ENCODE results near the gene GFOD1.
A peak's percentile ranks its signal among the peaks of the same experiment; 100 is the strongest.

The GFOD1 gene

DNA sequence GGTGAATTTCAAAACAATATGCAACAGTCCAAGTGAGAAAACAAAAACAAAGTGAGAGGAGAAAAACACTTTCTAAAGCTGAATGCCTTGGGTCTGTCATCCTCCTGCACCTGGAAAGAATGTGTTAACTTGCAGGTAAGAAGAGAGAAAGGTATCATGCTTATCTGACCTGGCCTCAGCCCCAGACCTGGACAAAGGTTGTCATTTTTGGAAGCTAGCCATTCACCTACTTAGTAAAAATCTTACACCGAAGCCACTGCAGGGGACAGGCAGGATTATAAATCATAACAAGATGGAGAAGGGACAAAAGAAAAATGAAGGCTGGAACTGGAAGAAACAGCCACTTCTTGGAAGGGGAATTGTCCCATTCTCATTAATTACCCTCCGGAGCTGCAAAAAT is 69.4 kb downstream of the GFOD1 start:
- TF ChIP-seq, protein P1, sequence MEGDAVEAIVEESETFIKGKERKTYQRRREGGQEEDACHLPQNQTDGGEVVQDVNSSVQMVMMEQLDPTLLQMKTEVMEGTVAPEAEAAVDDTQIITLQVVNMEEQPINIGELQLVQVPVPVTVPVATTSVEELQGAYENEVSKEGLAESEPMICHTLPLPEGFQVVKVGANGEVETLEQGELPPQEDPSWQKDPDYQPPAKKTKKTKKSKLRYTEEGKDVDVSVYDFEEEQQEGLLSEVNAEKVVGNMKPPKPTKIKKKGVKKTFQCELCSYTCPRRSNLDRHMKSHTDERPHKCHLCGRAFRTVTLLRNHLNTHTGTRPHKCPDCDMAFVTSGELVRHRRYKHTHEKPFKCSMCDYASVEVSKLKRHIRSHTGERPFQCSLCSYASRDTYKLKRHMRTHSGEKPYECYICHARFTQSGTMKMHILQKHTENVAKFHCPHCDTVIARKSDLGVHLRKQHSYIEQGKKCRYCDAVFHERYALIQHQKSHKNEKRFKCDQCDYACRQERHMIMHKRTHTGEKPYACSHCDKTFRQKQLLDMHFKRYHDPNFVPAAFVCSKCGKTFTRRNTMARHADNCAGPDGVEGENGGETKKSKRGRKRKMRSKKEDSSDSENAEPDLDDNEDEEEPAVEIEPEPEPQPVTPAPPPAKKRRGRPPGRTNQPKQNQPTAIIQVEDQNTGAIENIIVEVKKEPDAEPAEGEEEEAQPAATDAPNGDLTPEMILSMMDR (IDR thresholded peaks at IDR 0.05; ENCODE audit: low read depth, low read length) = no peak
- DNase-seq (ENCODE audit: extremely low read depth, low read depth) = no peak

DNA sequence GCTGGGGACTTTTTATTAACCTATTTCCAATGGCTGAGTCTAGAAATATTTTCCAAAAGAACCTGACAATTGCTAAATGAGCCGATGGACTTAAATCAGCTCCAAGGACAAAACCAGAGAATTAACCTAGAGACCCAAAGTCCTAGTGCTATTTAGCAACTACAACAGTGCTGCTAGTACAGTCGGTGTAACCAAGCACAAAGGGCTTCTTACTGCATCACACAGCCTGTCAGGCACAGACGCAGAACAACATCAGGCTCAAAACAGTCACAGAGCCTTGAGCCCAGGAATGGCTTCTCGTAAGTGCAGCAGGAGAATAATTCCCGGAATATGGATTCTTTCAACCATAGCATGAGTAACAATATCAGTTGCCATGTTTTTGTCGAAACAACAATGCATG is 70.0 kb downstream of the GFOD1 start:
- DNase-seq (ENCODE audit: extremely low read depth, low read depth) = no peak
- TF ChIP-seq, protein P1 (IDR thresholded peaks at IDR 0.05; ENCODE audit: low read depth, low read length) = no peak

DNA sequence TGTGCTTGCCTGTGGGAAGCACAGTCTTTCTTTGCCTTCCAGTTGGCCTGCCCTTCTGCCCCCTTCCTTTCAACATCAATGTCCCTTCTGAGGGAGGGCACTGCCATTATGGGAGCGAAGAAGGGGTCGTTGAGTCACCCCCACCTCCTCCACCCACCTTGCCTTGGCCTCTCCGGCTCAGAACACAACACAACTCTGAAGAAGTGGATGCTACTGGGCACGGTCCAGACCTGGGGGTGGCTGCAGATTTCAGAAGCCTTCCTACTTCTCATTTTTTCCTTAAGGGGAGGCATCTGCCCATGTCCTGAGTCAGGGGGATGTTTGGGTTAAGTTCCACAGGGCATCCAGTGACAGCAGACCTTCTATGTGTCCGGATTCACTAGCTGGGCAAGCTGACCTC is 72.1 kb downstream of the GFOD1 start:
- DNase-seq (ENCODE audit: extremely low read depth, low read depth) = no peak
- TF ChIP-seq, protein P1 (IDR thresholded peaks at IDR 0.05; ENCODE audit: low read depth, low read length) = no peak

DNA sequence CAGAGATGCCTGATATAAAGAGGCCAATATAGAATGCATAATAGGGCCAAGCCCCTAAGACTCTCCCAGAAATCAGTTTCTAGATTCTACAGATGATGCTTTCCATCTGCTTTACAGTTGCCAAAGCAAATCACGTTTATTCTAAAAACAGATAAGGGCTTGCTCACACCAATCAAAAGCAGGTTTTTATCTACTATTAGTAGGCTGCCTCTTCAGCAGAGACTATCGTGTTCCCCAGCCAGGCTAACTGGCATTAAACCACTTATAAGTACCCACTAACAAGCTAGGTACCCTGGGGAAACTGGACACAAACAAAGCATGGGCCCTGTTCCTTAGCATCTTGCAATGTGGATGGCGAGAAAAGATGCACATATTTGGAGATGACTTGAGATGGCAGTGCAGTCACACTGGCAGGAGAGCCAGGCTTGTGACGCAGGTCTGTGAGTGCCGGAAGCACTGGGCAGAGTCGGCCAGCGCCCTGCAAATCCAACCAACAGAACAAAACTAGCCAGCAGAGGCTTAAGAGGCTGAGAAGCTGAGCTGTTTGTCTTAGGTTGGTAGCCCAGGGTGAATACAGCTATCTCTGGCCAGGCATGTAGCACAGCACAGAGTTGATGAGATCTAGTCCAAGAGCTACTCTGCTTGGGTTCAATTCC is 73.4 kb downstream of the GFOD1 start:
- no peak for DNase-seq (ENCODE audit: extremely low read depth, low read depth)
- TF ChIP-seq, protein P1 (IDR thresholded peaks at IDR 0.05; ENCODE audit: low read depth, low read length) = no peak

DNA sequence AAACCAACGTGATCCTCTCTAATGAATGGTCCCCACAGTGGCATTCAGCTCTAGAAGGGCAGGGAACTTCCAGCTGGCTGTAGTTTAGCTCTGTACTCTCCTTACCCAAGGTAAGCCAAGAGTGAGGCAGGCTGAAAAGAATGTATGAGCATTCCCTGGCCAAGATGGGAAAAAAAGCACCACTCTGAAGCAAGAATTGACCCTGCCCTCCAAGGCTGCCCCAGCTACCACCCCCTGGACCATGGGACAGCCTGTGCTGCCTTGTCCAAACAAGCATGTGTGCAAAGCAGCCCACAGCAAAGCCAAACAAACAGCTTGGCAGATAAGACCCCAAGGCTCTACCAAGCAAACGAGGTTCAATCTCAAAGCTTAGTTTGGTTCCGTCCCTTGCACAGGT is 73.9 kb downstream of the GFOD1 start:
- DNase-seq (ENCODE audit: extremely low read depth, low read depth) = peak; percentile 24
- TF ChIP-seq, protein P1 (IDR thresholded peaks at IDR 0.05; ENCODE audit: low read depth, low read length) = no peak

DNA sequence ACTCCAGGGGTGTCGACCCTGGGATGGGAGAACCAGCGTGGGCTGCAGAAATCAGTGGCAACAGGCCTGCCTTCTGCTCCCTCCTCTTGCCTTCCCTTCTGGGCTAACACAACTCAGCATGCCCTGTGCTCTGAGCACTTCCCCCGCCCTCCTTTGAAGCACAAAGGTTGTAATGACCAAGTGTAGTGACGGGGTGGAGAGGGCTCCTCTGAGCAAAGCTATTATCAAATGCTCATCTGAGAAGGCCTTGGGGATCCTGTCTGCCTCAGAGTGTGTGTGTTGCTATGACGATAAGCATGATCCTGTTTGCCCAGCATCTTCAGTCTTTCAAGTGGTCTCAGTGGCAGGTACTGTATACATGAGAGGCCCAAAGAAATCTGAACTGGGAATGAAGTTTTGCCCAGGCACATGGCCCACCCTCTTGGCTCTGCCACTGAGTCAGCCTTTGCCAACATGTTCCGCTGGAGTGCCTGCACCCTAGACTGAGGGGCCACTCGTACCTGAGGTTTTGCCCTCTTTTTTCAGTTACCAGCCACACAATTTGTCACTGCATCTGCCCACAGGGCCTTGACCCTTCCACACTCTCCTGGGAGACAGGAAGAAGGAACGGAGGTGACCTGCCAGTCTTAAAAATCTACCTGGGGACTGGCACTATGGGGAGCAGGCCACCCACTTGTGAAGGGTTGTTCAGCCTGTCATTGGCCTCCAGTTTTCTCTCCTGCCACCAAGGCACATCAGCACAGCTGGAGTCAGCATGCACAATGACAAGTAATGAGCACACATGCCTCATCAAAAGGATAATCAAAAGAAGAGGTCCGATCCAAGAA is 74.5 kb downstream of the GFOD1 start:
- DNase-seq (ENCODE audit: extremely low read depth, low read depth) = no peak
- TF ChIP-seq, protein P1 (IDR thresholded peaks at IDR 0.05; ENCODE audit: low read depth, low read length) = no peak

DNA sequence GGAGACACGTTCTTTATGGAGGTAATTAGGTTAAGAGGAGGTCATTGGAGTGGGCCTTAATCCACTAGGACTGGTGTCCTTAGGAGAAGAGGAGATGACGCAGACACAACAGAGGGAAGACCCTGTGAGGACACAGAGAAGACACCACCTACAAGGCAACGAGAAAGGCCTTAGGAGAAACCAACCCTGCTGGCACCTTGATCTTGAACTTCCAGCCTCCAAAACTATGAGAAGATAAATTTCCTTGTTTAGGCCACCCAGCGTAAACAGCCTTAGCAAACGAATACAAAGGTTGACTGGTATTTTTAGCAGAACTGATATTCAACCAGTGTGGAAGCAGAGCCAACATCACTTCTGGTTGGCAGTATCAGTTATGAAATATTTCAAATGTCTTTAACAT is 75.2 kb downstream of the GFOD1 start:
- TF ChIP-seq, protein P1 (IDR thresholded peaks at IDR 0.05; ENCODE audit: low read depth, low read length) = no peak
- no peak for DNase-seq (ENCODE audit: extremely low read depth, low read depth)
